Amniotic epithelial cell (primary cell): ENCODE data around the gene NT5C.
"Not testable (repeated sequence)": the region's sequence is repeated elsewhere in the genome, so short reads cannot be mapped to it uniquely, and the experiment has no call there.

ENCODE experiments used
- DNase-seq: peaks from one replicate; pipeline ENCODE4 v3.0.0-alpha.2; 2010; ENCODE audit warnings: low read depth

NT5C gene

DNA sequence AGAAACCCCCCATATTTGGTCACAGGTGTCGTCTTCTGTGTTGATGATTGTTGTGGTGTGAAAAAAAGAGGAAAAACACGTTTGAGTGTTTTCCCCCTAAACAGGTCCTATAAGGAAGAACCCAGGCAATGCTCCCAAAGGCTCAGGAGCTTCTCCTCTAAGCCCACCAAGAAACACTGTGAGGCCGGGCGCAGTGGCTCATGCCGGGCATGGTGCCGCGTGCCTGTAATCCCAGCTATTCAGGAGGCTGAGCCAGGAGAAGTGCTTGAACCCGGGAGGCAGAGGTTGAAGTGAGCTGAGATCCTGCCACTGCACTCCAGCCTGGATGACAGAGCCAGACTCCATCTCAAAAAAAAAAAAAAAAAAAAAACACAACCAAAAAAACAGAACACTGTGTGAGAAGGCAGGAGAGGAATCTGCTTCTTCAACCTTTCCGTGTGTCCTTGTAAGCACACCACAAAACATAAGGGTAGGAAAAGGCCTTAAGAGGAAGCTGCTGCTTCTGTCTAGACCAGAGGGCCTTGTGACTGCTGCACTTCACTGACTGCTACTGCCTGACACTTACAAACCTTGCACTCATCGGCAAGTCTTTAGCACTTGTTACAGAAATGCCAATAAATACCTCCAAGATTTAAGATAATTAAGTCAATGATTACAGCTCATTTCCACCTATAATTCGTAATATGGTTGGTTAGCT lies 13.4 kb upstream of the NT5C start:
- DNase-seq = no peak

DNA sequence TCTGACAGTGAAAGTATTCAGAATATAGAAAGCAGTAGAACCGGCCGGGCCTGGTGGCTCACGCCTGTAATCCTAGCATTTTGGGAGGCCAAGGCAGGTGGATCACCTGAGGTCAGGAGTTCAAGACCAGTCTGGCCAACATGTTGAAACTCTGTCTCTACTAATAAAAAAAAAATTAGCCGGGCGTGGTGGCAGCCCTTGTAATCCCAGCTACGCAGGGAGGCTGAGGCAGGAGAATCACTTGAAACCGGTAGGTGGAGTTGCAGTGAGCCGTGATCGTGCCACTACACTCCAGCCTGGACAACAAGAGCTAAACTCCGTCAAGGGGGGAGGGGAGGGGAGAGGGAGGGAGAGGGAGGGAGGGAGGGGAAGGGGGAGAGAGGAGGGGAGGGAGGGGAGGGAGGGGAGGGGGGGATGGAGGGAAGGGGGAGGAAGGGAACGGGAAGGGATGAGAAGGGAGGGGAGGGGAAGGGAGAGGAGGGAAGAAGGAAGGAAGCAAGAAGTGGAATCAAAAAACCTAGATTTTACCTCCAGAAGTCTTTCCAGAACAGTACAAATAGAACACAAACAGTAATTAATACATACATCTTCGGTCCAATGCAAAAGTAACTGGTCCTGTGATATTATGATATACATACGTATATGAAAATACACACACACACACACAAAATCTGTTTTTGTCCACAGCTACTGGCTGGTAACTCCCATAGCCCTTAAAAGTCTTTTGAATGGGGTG lies 10.9 kb upstream of the NT5C start:
- DNase-seq = no peak

GRCh38 chr17:75138519-75138918 lies 7.0 kb upstream of the NT5C start:
- DNase-seq = no peak

DNA sequence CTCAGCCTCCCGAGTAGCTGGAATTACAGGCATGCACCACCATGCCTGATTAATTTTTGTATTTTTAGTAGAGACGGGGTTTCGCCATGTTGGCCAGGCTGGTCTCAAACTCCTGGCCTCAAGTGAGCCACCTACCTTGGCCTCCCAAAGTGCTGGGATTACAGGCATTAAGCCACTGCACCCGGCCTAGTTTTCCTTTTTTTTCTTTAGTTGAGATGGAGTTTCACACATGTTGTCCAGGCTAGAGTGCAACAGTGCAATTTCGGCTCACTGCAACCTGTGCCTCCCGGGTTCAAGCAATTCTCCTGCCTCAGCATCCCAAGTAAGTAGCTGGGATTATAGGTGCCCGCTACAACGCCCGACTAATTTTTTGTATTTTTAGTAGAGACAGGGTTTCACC lies 6.2 kb upstream of the NT5C start:
- not testable (repeated sequence) for DNase-seq

GRCh38 chr17:75135946-75136345 lies 4.4 kb upstream of the NT5C start:
- DNase-seq = no peak

DNA sequence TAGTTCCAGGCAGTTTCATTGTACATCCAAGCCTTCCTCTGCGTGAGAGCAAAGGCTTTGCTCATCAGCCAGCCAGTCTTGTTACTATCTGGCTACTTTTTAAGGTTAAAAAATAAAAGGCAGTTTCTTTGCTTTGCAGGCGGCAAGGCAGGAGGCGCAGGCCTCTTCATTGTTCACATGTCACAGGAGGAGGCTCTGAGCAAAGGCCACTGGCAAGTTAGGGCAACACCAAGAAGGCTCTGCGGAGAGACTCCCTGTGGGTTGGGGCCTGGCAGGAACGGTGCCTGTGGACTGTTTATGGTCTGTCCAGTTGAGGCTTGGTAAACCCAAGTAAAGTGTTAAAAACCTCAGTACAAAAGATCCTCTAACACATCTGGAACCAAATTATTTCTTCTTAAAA lies 3.9 kb upstream of the NT5C start:
- no peak for DNase-seq

DNA sequence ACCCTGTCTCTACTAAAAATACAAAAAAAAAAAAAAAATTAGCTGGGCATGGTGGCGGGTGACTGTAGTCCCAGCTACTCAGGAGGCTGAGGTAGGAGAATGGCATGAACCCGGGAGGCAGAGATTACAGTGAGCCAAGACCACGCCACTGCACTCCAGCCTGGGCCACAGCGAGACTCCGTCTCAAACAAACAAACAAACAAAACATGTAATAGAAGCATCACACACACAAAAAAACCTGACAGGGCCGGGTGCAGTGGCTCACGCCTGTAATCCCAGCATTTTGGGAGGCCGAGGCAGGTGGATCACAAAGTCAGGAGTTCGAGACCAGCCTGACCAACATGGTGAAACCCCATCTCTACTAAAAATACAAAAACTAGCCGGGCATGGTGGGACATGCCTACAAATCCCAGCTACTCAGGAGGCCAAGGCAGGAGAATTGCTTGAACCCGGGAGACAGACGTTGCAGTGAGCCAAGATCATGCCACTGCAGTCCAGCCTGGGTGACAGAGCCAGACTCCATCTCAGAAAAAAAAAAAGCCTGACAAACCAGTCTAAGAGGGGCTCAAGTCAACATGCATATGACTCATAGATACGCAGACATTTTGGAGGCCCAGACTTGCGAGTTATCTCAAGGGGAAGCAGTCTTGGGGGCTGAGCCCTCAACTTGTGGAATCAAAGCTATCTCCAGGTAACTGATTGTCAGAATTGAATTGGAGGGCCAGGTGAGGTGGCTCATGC lies 2.2 kb upstream of the NT5C start:
- not testable (repeated sequence) for DNase-seq

GRCh38 chr17:75133001-75133400 lies 1.5 kb upstream of the NT5C start:
- DNase-seq = no peak

DNA sequence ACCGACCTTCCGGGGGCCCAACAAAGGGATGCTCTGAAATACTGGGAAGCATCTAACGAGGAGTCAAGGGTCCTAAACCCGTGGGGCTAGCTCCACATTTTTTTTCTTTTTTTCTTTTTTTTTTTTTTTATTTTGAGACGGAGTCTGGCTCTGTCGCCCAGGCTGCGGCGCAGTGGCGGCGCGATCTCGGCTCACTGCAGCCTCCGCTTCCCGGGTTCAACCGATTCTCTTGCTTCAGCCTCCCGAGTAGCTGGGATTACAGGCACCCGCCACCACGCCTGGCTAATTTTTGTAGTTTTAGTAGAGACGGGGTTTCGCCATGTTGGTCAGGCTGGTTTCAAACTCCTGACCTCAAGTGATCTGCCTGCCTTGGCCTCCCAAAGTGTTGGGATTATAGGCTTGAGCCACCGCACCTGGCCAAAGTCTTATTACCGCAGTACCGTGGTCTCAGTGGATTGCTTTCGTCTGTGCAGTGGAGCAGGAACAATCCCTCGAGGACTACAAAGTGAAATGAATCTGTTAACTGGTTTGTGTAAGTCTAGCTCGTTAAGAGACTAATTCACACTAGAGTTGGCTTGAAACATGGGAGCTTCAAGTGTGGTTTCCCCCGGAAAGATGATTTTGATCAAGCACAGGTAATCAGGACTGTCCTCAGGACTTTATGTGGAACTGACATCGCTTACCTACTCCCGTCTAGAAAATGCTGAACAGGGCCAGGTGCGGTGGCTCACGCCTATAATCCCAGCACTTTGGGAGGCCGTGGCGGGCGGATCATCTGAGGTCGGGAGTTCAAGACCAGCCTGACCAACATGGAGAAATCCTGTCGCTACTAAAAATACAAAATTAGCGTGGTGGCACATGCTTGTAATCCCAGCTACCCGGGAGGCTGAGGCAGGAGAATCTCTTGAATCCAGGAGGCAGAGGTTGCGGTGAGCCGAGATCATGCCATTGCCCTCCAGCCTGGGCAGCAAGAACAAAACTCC lies 767 bp upstream of the NT5C start:
- DNase-seq = not testable (repeated sequence)

DNA sequence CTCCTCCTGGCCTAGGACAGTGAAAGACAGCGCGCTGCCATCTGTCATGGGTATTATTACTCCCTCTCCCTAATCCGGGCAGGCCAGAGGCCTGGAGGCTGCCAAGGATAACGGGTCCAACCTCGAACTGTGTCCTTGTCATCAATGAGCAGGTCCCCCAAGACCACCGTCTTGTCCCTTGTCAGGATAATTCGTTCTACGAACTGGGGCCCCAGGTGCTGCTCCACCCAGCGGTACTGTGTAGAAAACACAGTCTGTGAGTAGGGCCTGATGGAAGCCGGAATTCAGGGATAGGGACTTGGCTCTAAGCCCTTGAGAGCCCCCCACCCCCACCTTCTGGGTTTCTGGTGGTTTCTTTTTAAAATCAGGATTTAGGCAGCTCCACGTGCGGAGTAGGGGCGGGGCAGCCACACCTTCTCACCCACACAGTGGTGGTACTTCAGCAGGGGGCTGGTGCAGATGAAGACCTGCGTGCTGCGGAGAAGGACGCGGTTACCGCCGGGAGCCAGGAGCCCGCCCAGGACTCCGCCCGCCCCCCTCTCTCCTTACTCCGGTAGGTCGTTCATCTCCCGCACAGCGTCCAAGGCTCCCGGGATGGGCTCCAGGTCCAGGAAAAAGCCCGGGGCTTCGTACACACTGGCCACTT lies 787 bp downstream of the NT5C start:
- DNase-seq = peak; percentile 57

DNA sequence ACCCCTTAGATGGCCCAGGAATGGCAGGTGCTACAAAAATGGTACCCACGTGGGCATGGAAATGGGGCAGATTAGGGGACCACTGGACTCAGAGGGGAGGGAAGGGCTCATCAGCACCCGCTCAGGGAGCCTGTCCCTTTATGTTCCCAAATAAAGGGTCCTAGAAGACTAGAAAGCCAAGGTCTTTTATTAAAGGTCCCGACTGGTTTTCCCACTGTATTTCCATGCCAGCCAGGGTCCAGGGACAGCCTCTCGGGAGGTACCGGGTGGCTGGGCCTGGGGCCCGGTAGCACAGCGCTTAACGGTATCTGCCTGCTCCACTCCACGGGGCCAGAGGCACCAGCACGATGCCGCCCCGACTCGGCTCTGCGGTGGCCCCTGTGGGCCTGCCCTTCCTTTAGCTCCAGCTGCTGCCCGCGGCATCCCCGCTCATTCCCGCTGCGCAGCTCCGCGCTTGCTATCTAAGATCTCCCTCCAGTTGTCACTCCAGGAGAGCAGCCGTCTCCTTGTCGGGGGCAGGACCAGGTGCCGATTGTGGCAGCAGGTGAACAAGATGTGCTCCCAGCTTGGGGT lies 1.4 kb downstream of the NT5C start:
- no peak for DNase-seq

DNA sequence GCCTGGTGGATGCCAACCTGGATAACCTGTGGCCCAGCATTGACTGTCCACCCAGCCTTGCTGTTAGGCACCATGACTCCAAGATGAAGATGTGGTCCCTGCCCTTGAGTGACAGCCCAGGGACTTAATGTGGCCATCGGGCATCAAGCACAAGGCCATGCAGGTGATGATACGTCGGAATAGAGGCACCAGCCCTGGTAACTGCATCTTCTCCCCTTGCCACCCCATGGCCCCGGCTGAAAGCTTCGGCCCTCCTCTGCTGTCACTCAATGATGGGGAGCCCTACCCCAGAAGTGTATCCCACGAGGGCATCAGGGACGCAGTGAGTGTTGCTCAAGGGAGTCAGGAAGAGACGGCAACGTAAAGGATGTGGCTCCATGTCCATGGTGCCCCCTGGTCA lies 2.0 kb downstream of the NT5C start:
- DNase-seq = no peak

GRCh38 chr17:75128694-75129505 lies 2.6 kb downstream of the NT5C start:
- no peak for DNase-seq

DNA sequence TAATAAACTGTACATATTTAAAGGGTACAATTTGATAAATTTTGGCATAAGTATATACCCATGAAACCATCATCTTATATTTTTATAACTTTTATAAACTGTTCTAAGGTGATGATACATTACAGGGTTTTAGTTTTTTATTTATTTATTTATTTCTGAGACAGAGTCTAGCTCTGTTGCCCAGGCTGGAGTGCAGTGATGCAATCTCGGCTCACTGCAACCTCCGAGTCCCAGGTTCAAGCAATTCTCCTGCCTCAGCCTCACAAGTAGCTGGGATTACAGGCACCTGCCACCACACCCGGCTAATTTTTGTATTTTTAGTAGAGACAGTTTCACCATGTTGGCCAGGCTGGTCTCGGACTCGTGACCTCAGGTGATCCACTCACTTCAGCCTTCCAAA lies 3.6 kb downstream of the NT5C start:
- not testable (repeated sequence) for DNase-seq

GRCh38 chr17:75126954-75127353 lies 4.6 kb downstream of the NT5C start:
- DNase-seq = no peak

DNA sequence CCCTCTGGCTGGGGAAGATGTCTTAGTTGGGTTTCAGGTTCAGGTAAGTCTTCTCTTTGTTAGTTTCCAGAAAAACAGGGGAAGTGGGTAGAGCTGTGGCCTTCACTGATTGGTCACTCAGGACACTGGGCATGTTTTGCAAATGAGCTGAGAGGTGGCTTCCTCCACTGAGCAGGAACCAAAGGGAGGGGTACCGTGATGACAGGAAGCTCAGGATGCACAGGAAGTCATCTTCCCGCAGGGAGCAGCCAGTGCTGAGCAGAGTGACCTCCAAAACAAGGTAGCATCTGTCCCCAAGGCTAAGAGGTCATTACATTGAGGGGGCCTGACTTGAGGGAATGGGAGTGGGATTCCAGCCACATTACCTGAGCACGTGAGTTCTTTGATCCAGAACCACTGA lies 5.6 kb downstream of the NT5C start:
- no peak for DNase-seq

DNA sequence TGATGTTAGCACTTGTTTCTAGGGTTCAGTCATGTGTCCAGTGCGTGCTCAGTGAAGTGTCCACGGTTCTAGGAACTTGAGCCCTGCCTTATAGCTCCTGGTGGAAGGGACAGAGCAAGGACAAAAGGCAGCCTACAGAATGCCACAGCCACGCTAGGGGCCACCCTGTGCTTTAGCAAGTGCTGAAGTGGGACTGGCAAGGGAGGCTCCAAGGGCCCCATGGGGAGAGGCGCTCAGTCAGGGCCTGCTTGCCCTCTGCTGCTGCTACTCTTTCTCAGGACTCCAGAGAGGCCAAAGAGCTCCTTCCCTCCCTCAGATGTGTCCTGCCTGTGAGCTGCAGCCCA lies 6.8 kb downstream of the NT5C start:
- DNase-seq = no peak

DNA sequence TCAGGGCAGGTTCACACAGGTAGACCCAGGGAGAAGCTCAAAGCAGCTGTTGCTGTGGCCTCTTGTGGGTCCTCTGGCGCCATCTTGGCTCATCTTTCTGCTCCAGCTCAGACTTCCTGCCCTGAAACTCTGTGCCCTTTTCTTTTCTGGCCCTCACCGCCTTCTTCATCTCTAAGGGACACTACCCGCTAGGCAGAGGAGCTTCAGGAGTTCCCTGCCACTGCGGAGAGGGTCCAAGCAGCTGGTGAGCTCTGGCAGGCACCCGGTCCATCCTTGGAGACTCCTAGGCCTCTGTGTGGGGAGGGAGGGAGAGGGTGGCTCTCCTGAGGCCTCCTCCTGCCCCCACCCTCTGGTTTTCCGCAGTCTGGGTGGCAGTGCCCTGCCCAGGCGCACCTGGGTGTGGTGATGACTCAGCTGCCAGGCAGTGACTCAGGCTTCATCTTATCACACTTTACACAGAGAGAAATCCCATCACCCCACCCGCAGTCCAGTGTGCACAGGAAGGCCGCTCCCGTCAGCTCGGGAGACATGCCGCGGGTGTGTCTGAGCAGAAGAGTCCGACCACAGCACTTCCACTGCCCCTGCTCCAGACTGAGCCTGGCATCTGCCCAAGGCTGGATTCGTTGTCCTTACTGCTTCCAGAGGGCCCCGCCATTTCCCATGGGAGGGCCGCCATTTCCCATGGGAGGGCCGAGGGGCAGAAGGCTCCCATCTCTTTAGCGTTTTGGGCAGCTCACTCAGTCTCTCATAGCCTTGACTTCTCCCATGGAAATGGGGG lies 7.3 kb downstream of the NT5C start:
- DNase-seq = peak; percentile 91

DNA sequence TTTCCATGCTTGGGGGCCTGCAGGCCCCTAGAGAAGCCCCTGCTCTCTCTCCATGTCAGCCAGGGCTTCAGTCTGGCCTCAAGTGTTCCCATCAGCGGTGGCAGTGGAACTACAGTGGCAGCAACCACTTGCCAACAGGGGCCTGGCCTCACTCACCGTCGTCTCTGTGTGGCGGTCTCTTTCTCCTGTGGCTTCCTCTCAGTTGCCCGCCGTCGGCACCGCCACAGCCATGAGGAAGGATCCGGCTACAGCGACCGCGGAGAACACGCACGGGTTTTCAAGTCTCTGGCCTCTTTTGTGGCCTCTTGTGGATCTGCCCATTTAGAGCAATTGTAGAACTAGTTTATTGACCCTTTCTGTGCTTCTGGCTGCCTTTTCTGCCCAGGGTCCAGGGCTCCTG lies 13.2 kb downstream of the NT5C start:
- DNase-seq = no peak
